H9 (cell line): ENCODE results near the gene FAM241A. TPM values are rescaled to one million over a fixed set of nuclear protein-coding genes. Genes with fewer than 3 reads are reported as not detected.
"Not testable (repeated sequence)": the region's sequence is repeated elsewhere in the genome, so short reads cannot be mapped to it uniquely, and the experiment has no call there.

ENCODE experiments used
- DNase-seq: peaks from one replicate; pipeline ENCODE4 v3.0.0-alpha.2; 2017
- H2AFZ ChIP-seq: one replicate; pipeline ENCODE4 v1.6.1; 2013; ENCODE audit warnings: mild to moderate bottlenecking, low read length, control low read depth, moderate library complexity
- H2AK5ac ChIP-seq: 2 replicates; pipeline ENCODE4 v1.6.1; 2013; ENCODE audit warnings: low read length, control low read depth, mixed read lengths; ENCODE audit not compliant: insufficient read length
- H2BK120ac ChIP-seq: one replicate; pipeline ENCODE4 v1.6.1; 2013; ENCODE audit warnings: low read depth, mild to moderate bottlenecking, low read length, control low read depth, inconsistent platforms; ENCODE audit not compliant: poor library complexity, severe bottlenecking
- H2BK12ac ChIP-seq: 2 replicates; pipeline ENCODE4 v1.6.1; 2013; ENCODE audit warnings: low read length, control low read depth, mixed read lengths, low read depth; ENCODE audit not compliant: insufficient read length
- H2BK15ac ChIP-seq: 2 replicates; pipeline ENCODE4 v1.6.1; 2013; ENCODE audit warnings: low read depth, low read length, control low read depth
- H2BK20ac ChIP-seq: one replicate; pipeline ENCODE4 v1.6.1; 2013; ENCODE audit warnings: low read depth, mild to moderate bottlenecking, low read length, control low read depth, inconsistent platforms; ENCODE audit not compliant: poor library complexity, severe bottlenecking
- H2BK5ac ChIP-seq: 2 replicates; pipeline ENCODE4 v1.6.1; 2013; ENCODE audit warnings: low read length, control low read depth, mixed read lengths; ENCODE audit not compliant: insufficient read length
- H3K14ac ChIP-seq: 2 replicates; pipeline ENCODE4 v1.6.1; 2013; ENCODE audit warnings: low read length, control low read depth; ENCODE audit not compliant: insufficient read depth
- H3K18ac ChIP-seq: 2 replicates; pipeline ENCODE4 v1.6.1; 2013; ENCODE audit warnings: low read depth, mild to moderate bottlenecking, mixed read lengths, low read length, control low read depth; ENCODE audit not compliant: insufficient read length
- H3K23ac ChIP-seq: 2 replicates; pipeline ENCODE4 v1.6.1; 2013; ENCODE audit warnings: low read length, control low read depth, mixed read lengths, low read depth; ENCODE audit not compliant: insufficient read length
- H3K23me2 ChIP-seq: 2 replicates; pipeline ENCODE4 v1.6.1; 2013; ENCODE audit warnings: low read depth, mild to moderate bottlenecking, mixed read lengths, low read length, control low read depth; ENCODE audit not compliant: insufficient read length, poor library complexity, severe bottlenecking
- H3K27ac ChIP-seq: 2 replicates; pipeline ENCODE4 v1.5.1; 2013; ENCODE audit warnings: low read length, control low read depth, mixed read lengths, low read depth; ENCODE audit not compliant: insufficient read length
- H3K27me3 ChIP-seq: 2 replicates; pipeline ENCODE4 v1.6.1; 2013; ENCODE audit warnings: low read length, control low read depth, inconsistent platforms; ENCODE audit not compliant: insufficient read depth
- H3K4ac ChIP-seq: 2 replicates; pipeline ENCODE4 v1.6.1; 2013; ENCODE audit warnings: low read depth, mild to moderate bottlenecking, control low read depth, inconsistent platforms, low read length, moderate library complexity
- H3K4me1 ChIP-seq: 2 replicates; pipeline ENCODE4 v1.6.1; 2013; ENCODE audit warnings: low read length, control low read depth, inconsistent platforms; ENCODE audit not compliant: insufficient read depth
- H3K4me2 ChIP-seq: 2 replicates; pipeline ENCODE4 v1.6.1; 2013; ENCODE audit warnings: low read length, control low read depth, mixed read lengths; ENCODE audit not compliant: insufficient read length, insufficient read depth
- H3K56ac ChIP-seq: 2 replicates; pipeline ENCODE4 v1.6.1; 2013; ENCODE audit warnings: low read depth, mild to moderate bottlenecking, mixed read lengths, low read length, control low read depth; ENCODE audit not compliant: insufficient read length
- H3K79me1 ChIP-seq: 2 replicates; pipeline ENCODE4 v1.6.1; 2013; ENCODE audit warnings: low read depth, mild to moderate bottlenecking, moderate library complexity, low read length, control low read depth, inconsistent platforms; ENCODE audit not compliant: insufficient read depth, poor library complexity, severe bottlenecking
- H3K79me2 ChIP-seq: 2 replicates; pipeline ENCODE4 v1.6.1; 2013; ENCODE audit warnings: low read length, control low read depth, inconsistent platforms; ENCODE audit not compliant: insufficient read depth
- H3K9ac ChIP-seq: 2 replicates; pipeline ENCODE4 v1.6.1; 2013; ENCODE audit warnings: low read length, control low read depth, mixed read lengths; ENCODE audit not compliant: insufficient read length; ENCODE audit errors: extremely low read depth
- H3K9me3 ChIP-seq: one replicate; pipeline ENCODE4 v1.6.1; 2013; ENCODE audit warnings: low read depth, low read length, inconsistent platforms; ENCODE audit not compliant: control insufficient read depth
- H3T11ph ChIP-seq: one replicate; pipeline ENCODE4 v1.6.1; 2013; ENCODE audit warnings: mild to moderate bottlenecking, low read length, control low read depth, inconsistent platforms
- H4K20me1 ChIP-seq: one replicate; pipeline ENCODE4 v1.6.1; 2013; ENCODE audit not compliant: control insufficient read depth, insufficient read length, insufficient read depth
- H4K5ac ChIP-seq: 2 replicates; pipeline ENCODE4 v1.6.1; 2013; ENCODE audit warnings: low read depth, mild to moderate bottlenecking, mixed read lengths, low read length, control low read depth; ENCODE audit not compliant: insufficient read length
- H4K8ac ChIP-seq: replicated peaks from 2 replicates; pipeline ENCODE4 v1.6.1; 2013; ENCODE audit warnings: low read length, control low read depth, mixed read lengths, low read depth; ENCODE audit not compliant: insufficient read length
- H4K91ac ChIP-seq: 2 replicates; pipeline ENCODE4 v1.6.1; 2013; ENCODE audit warnings: low read depth, mild to moderate bottlenecking, moderate library complexity, mixed read lengths, low read length, control low read depth; ENCODE audit not compliant: insufficient read length
- H3K27ac Mint-ChIP-seq, 3 experiments: 2 replicates in 2 of 3; 3 replicates in 1 of 3; pipeline ENCODE4 v1.8.0; 2020 to 2021; ENCODE audit warnings: mixed read lengths in 3 of 3, mild to moderate bottlenecking in 1 of 3, moderate library complexity in 1 of 3
- H3K27me3 Mint-ChIP-seq: 2 replicates; pipeline ENCODE4 v1.8.0; 2021; ENCODE audit warnings: low read depth, mild to moderate bottlenecking, moderate library complexity, mixed read lengths
- H3K36me3 Mint-ChIP-seq, 3 experiments: 2 replicates in 2 of 3; 3 replicates in 1 of 3; pipeline ENCODE4 v1.8.0; 2020 to 2021; ENCODE audit warnings: low read depth in 3 of 3, mixed read lengths in 3 of 3; ENCODE audit not compliant: insufficient read depth in 1 of 3
- H3K4me1 Mint-ChIP-seq, 2 experiments: 2 replicates each; pipeline ENCODE4 v1.8.0; 2020; ENCODE audit warnings: mixed read lengths in 2 of 2
- H3K4me3 Mint-ChIP-seq, 2 experiments: 2 replicates in 1 of 2; 3 replicates in 1 of 2; pipeline ENCODE4 v1.8.0; 2020 to 2021; ENCODE audit warnings: mild to moderate bottlenecking in 2 of 2, mixed read lengths in 2 of 2, moderate library complexity in 1 of 2
- H3K9me3 Mint-ChIP-seq, 2 experiments: 2 replicates in 1 of 2; 3 replicates in 1 of 2; pipeline ENCODE4 v1.8.0; 2020; ENCODE audit warnings: mild to moderate bottlenecking in 2 of 2, mixed read lengths in 2 of 2, moderate library complexity in 1 of 2
- CTCF ChIP-seq: fragments of 200-600 bp; sonication (generic); conservative IDR thresholded peaks from 3 replicates; pipeline ENCODE4 v1.8.0; 2021; ENCODE audit warnings: antibody characterized with exemption, mild to moderate bottlenecking
- WGBS: extraction: QIAGEN DNeasy Blood & Tissue Kit; methylation state at CpG from one replicate; pipeline ENCODE4 v1.1.7; 2013; ENCODE audit warnings: missing lambda C conversion rate, low lambda C conversion rate, mixed read lengths; ENCODE audit not compliant: insufficient read length; ENCODE audit errors: extremely low coverage; 5-methylcytosine and 5-hydroxymethylcytosine counted together
- total RNA-seq: library from RNA; stranded (reverse); gene quantifications from 2 replicates; pipeline ENCODE4 v1.2.1, GENCODE V29; 2021

The FAM241A gene
- total RNA-seq, 1 experiment from 2014 or later, result 0.13 TPM

GRCh38 chr4:112206431-112206830 is 61.2 kb downstream of the FAM241A start:
- Histone ChIP-seq H2AK5ac (no peak overlapping the region), H2BK15ac (no peak overlapping the region), H3K4ac (no peak overlapping the region), H2BK20ac (no peak overlapping the region), H3K27ac (no peak overlapping the region), H3K27me3 (no peaks in the 10 kb centered on the region), H3K9me3 (no peaks in the 10 kb centered on the region), H3T11ph (no peak overlapping the region), H3K23me2 (no peaks in the 10 kb centered on the region), H4K8ac (no peak overlapping the region), H2BK12ac (no peak overlapping the region), H3K56ac (no peak overlapping the region), H3K18ac (no peak overlapping the region), H4K20me1 (no peaks in the 10 kb centered on the region), H3K14ac (no peak overlapping the region), H3K79me2 (no peaks in the 10 kb centered on the region), H2BK5ac (no peak overlapping the region), H2AFZ (no peak overlapping the region), H3K4me2 (no peak overlapping the region), H4K91ac (no peak overlapping the region), H3K79me1 (no peaks in the 10 kb centered on the region), H2BK120ac (no peak overlapping the region), H3K4me1 (peaks cover 4% of the 10 kb centered on the region; the same call in 1 of the 2 replicates), H3K23ac (no peak overlapping the region), H4K5ac (no peak overlapping the region), H3K9ac (no peak overlapping the region)
- TF ChIP-seq CTCF, result no peak
- H3K4me1 Mint-ChIP-seq, result peaks cover 8% of the 10 kb centered on the region in 2 experiments
- no peak overlapping the region for H3K27ac Mint-ChIP-seq
- no peaks in the 10 kb centered on the region; a peak in 1 of 7 replicates for H3K36me3 Mint-ChIP-seq
- H3K27me3 Mint-ChIP-seq, result peaks cover 2% of the 10 kb centered on the region; the same call in 1 of the 2 replicates
- no CpG with 5 or more reads among the region's 2 CpGs for WGBS
- H3K9me3 Mint-ChIP-seq, result peaks cover 0 to 7% of the 10 kb centered on the region in 2 experiments; a peak in 2 of 5 replicates
- H3K4me3 Mint-ChIP-seq, result no peak overlapping the region
- DNase-seq, result no peak

- not testable (repeated sequence) for H3K36me3 Mint-ChIP-seq, H3K9ac ChIP-seq, H3K23me2 ChIP-seq, H2BK120ac ChIP-seq, H3T11ph ChIP-seq, H2AK5ac ChIP-seq, H3K18ac ChIP-seq, H3K4me1 Mint-ChIP-seq, H2BK5ac ChIP-seq, H3K14ac ChIP-seq, H4K8ac ChIP-seq, H3K27me3 Mint-ChIP-seq, H3K27ac Mint-ChIP-seq, H3K27me3 ChIP-seq, H3K56ac ChIP-seq, DNase-seq, H4K91ac ChIP-seq, H3K23ac ChIP-seq, H2BK12ac ChIP-seq, H4K20me1 ChIP-seq, H3K4ac ChIP-seq, H2BK15ac ChIP-seq, H3K79me1 ChIP-seq, H3K79me2 ChIP-seq, H3K27ac ChIP-seq, H3K4me3 Mint-ChIP-seq, H2BK20ac ChIP-seq, H3K9me3 ChIP-seq, H4K5ac ChIP-seq, H3K4me2 ChIP-seq, H2AFZ ChIP-seq, H3K4me1 ChIP-seq
- peaks cover 2 to 11% of the 10 kb centered on the region in 2 experiments; a peak in 3 of 5 replicates for H3K9me3 Mint-ChIP-seq
- WGBS, result no CpG with 5 or more reads among the region's 7 CpGs
Observed at GRCh38 chr4:112208137-112209095, 63.2 kb downstream of the FAM241A start.
